GM23338 (cell line): ENCODE measurements around the gene MARF1.

Experiments used
- EZH2 ChIP-seq: fragments of 200-600 bp; sonication (generic); IDR thresholded peaks from one replicate; pipeline ENCODE4 v1.8.0; 2017; ENCODE audit warnings: antibody characterized with exemption, mild to moderate bottlenecking, low read depth; ENCODE audit not compliant: unreplicated experiment
- EZH2phosphoT487 ChIP-seq: fragments of 200-600 bp; sonication (generic); IDR thresholded peaks from one replicate; pipeline ENCODE4 v1.8.1; 2018; ENCODE audit warnings: antibody characterized with exemption; ENCODE audit not compliant: unreplicated experiment
- POLR2AphosphoS5 ChIP-seq: IDR thresholded peaks from 2 replicates; pipeline ENCODE4 v1.6.1; 2016; ENCODE audit warnings: antibody characterized with exemption, low read depth
- ZNF114 ChIP-seq: fragments of 250-450 bp; sonication (Bioruptor Pico); IDR thresholded peaks from 2 replicates; pipeline ENCODE4 v1.5.0; 2020; ENCODE audit warnings: mild to moderate bottlenecking, moderate library complexity
- TF ChIP-seq, protein P1 (sequence below), 2 experiments: fragments of 200-600 bp in 1 of 2; sonication (generic) in 1 of 2; conservative IDR thresholded peaks; 2 replicates each; pipeline versions ENCODE4 v1.5.1 to v1.6.1; 2016 to 2017; ENCODE audit warnings: antibody characterized with exemption in 2 of 2, low read depth in 2 of 2, mild to moderate bottlenecking in 2 of 2, moderate library complexity in 1 of 2
- TF ChIP-seq, protein P2 (sequence below): IDR thresholded peaks from one replicate; pipeline ENCODE4 v1.6.1; 2018; ENCODE audit warnings: antibody characterized with exemption; ENCODE audit not compliant: unreplicated experiment

DNA sequence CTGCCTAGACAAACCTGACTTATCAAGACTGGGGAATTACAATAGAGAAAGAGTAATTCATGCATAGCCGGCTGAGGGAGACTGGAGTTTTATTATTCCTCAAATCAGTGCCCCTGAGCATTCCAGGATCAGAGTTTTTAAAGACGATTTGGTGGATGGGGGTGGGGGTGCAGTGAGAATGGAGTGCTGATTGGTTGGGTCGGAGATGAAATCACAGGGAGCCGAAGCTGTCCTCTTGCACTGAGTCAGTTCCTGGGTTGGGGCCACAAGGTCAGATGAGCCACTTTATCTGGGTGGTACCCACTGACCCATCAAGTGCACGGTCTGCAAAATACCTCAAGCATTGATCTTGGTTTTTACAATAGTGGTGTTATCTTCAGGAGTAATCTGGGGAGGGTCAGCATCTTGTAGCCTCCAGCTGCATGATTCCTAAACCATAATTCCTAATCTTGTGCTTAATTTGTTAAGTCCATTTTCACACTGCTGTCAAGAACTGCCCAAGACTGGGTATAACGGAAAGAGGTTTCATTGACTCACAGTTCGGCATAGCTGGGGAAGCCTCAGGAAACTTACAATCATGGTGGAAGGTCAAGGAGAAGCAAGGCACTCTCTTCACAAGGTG, 69.6 kb downstream of the MARF1 start:
- TF ChIP-seq, protein P1, sequence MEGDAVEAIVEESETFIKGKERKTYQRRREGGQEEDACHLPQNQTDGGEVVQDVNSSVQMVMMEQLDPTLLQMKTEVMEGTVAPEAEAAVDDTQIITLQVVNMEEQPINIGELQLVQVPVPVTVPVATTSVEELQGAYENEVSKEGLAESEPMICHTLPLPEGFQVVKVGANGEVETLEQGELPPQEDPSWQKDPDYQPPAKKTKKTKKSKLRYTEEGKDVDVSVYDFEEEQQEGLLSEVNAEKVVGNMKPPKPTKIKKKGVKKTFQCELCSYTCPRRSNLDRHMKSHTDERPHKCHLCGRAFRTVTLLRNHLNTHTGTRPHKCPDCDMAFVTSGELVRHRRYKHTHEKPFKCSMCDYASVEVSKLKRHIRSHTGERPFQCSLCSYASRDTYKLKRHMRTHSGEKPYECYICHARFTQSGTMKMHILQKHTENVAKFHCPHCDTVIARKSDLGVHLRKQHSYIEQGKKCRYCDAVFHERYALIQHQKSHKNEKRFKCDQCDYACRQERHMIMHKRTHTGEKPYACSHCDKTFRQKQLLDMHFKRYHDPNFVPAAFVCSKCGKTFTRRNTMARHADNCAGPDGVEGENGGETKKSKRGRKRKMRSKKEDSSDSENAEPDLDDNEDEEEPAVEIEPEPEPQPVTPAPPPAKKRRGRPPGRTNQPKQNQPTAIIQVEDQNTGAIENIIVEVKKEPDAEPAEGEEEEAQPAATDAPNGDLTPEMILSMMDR (conservative IDR thresholded peaks at IDR 0.05; ENCODE audit: low read depth in 2 of 2) = no peak
- TF ChIP-seq POLR2AphosphoS5 (no peak), EZH2 (no peak), ZNF114 (CRISPR knock-in tag) (no peak), EZH2phosphoT487 (no peak)
- TF ChIP-seq, protein P2, sequence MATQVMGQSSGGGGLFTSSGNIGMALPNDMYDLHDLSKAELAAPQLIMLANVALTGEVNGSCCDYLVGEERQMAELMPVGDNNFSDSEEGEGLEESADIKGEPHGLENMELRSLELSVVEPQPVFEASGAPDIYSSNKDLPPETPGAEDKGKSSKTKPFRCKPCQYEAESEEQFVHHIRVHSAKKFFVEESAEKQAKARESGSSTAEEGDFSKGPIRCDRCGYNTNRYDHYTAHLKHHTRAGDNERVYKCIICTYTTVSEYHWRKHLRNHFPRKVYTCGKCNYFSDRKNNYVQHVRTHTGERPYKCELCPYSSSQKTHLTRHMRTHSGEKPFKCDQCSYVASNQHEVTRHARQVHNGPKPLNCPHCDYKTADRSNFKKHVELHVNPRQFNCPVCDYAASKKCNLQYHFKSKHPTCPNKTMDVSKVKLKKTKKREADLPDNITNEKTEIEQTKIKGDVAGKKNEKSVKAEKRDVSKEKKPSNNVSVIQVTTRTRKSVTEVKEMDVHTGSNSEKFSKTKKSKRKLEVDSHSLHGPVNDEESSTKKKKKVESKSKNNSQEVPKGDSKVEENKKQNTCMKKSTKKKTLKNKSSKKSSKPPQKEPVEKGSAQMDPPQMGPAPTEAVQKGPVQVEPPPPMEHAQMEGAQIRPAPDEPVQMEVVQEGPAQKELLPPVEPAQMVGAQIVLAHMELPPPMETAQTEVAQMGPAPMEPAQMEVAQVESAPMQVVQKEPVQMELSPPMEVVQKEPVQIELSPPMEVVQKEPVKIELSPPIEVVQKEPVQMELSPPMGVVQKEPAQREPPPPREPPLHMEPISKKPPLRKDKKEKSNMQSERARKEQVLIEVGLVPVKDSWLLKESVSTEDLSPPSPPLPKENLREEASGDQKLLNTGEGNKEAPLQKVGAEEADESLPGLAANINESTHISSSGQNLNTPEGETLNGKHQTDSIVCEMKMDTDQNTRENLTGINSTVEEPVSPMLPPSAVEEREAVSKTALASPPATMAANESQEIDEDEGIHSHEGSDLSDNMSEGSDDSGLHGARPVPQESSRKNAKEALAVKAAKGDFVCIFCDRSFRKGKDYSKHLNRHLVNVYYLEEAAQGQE = no peak
